ENCODE measurements around the gene TSPAN3.

TSPAN3 gene

GRCh38 chr15:77083381-77084160, 12.7 kb upstream of the TSPAN3 start:
- DNase-seq = peak; percentile 32

- no peak for DNase-seq
Measured at GRCh38 chr15:77081971-77082370, 11.1 kb upstream of the TSPAN3 start.

- no peak for DNase-seq
Measured at GRCh38 chr15:77076323-77076915, 5.5 kb upstream of the TSPAN3 start.

- no peak for DNase-seq
Measured at GRCh38 chr15:77075528-77075927, 4.6 kb upstream of the TSPAN3 start.

GRCh38 chr15:77074350-77074749, 3.4 kb upstream of the TSPAN3 start:
- DNase-seq = no peak

- DNase-seq = no peak
Measured at GRCh38 chr15:77071305-77072223, 655 bp upstream of the TSPAN3 start.

GRCh38 chr15:77070180-77070494, 772 bp downstream of the TSPAN3 start:
- no peak for DNase-seq

- DNase-seq = no peak
Measured at GRCh38 chr15:77069521-77070121, 1.3 kb downstream of the TSPAN3 start.

- no peak for DNase-seq
Measured at GRCh38 chr15:77068633-77069032, 2.3 kb downstream of the TSPAN3 start.

GRCh38 chr15:77067691-77068367, 3.1 kb downstream of the TSPAN3 start:
- no peak for DNase-seq

- DNase-seq = peak; percentile 47
Measured at GRCh38 chr15:77066971-77067690, 3.8 kb downstream of the TSPAN3 start.

- DNase-seq = no peak
Measured at GRCh38 chr15:77064539-77065308, 6.2 kb downstream of the TSPAN3 start.

GRCh38 chr15:77064063-77064462, 6.8 kb downstream of the TSPAN3 start:
- DNase-seq = no peak

GRCh38 chr15:77063249-77063648, 7.7 kb downstream of the TSPAN3 start:
- no peak for DNase-seq

- DNase-seq = peak; percentile 46
Measured at GRCh38 chr15:77060546-77060945, 10.4 kb downstream of the TSPAN3 start.

GRCh38 chr15:77059786-77060361, 11.0 kb downstream of the TSPAN3 start:
- DNase-seq = peak; percentile 38

GRCh38 chr15:77058468-77058867, 12.4 kb downstream of the TSPAN3 start:
- DNase-seq = no peak

- DNase-seq = peak; percentile 33
Measured at GRCh38 chr15:77057685-77058084, 13.2 kb downstream of the TSPAN3 start.

- DNase-seq = no peak
Measured at GRCh38 chr15:77057072-77057471, 13.8 kb downstream of the TSPAN3 start.

GRCh38 chr15:77053709-77054108, 17.2 kb downstream of the TSPAN3 start:
- no peak for DNase-seq

GRCh38 chr15:77052556-77052955, 18.4 kb downstream of the TSPAN3 start:
- DNase-seq = no peak

Measured in fibroblast of skin of right quadriceps (primary cell).